ENCODE data around the gene APCS.

APCS gene

DNA sequence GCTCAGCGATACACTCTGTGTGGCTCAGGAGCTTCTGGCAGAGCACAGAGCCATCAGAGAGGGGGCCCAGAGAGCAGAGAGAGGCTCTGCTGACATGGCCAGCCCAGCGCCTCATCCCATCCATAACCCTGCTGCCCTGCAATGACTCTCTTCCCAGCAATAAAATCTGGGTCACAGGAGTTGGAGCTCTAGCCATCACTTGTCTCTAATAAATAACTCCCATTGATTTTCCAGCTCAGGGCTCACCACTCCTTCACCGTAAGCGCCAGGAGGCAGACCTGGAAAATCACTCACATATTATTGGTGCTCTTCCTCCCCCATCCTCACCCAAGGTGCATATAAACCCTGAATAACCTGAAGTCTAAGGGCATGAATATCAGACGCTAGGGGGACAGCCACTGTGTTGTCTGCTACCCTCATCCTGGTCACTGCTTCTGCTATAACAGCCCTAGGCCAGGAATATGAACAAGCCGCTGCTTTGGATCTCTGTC lies at the start of gene APCS:
APCS (plus strand) TSS at position 366 of the 491 bp plus-strand sequence; CDS start at position 462, 96 bp downstream.
- Histone ChIP-seq H3K36me3 (ENCODE audit: insufficient read depth, low read length) (no peaks in the 10 kb centered on the region), H3K9ac (ENCODE audit: low read depth, low read length) (no peak within 1 kb of the TSS), H3K4me1 (ENCODE audit: insufficient read depth, low read length) (no peaks in the 10 kb centered on the region), H3K9me3 (ENCODE audit: control insufficient read depth, insufficient read depth, low read length) (no peaks in the 10 kb centered on the region)

- Histone ChIP-seq H3K4me1 (ENCODE audit: insufficient read depth, low read length) (no peaks in the 10 kb centered on the region), H3K9ac (ENCODE audit: low read depth, low read length) (no peak overlapping the region), H3K36me3 (ENCODE audit: insufficient read depth, low read length) (no peaks in the 10 kb centered on the region), H3K9me3 (ENCODE audit: control insufficient read depth, insufficient read depth, low read length) (no peaks in the 10 kb centered on the region)
Observed at GRCh38 chr1:159548126-159548525, 39.5 kb upstream of the APCS start.

- Histone ChIP-seq H3K4me1 (ENCODE audit: insufficient read depth, low read length) (no peaks in the 10 kb centered on the region), H3K9ac (ENCODE audit: low read depth, low read length) (no peak overlapping the region), H3K36me3 (ENCODE audit: insufficient read depth, low read length) (no peaks in the 10 kb centered on the region), H3K9me3 (ENCODE audit: control insufficient read depth, insufficient read depth, low read length) (no peaks in the 10 kb centered on the region)
Observed at GRCh38 chr1:159554261-159554660, 33.4 kb upstream of the APCS start.

DNA sequence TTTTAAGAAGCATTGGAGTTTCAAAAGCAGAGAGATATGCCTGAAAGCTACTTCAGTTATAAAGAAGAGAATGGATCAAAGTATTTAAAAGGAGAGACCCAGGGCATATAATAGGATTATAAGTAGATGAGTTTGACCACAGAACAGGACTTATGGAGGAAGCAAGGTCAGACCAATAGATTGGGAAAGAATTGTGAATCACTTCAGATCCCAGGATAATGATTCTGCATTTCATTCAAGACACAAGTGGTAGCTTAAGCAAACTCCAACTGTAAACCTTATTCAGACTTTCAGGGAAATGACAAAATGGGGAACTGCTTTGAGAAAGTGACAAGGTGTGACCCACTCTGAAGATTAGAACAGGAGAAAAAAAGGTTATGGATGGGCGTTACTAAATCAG lies 32.9 kb upstream of the APCS start:
- Histone ChIP-seq H3K4me1 (ENCODE audit: insufficient read depth, low read length) (no peaks in the 10 kb centered on the region), H3K36me3 (ENCODE audit: insufficient read depth, low read length) (no peaks in the 10 kb centered on the region), H3K9me3 (ENCODE audit: control insufficient read depth, insufficient read depth, low read length) (no peaks in the 10 kb centered on the region), H3K9ac (ENCODE audit: low read depth, low read length) (no peak overlapping the region)

GRCh38 chr1:159556931-159557369 lies 30.7 kb upstream of the APCS start:
- Histone ChIP-seq H3K9me3 (ENCODE audit: control insufficient read depth, insufficient read depth, low read length) (no peaks in the 10 kb centered on the region), H3K9ac (ENCODE audit: low read depth, low read length) (no peak overlapping the region), H3K4me1 (ENCODE audit: insufficient read depth, low read length) (no peaks in the 10 kb centered on the region), H3K36me3 (ENCODE audit: insufficient read depth, low read length) (no peaks in the 10 kb centered on the region)

DNA sequence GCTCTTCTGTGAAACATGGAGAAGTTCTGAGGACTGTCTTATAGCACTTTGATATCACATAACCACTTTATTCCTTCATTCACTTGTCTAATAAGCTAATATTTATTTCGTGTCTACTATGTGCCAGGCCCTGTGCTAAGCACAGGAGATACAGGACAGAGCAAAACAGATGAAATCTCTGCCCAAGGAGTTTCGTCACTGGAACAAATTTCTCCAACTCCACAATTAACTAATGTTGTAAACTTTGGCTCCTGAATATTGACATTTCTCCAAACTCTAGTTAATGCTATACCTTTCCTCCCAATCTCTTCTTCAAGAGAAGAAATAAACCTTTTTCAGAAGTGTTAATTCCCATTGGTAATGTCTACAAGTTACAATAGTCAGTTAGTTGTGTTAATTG lies 27.0 kb upstream of the APCS start:
- Histone ChIP-seq H3K4me1 (ENCODE audit: insufficient read depth, low read length) (0 out of 2 replicates have a peak, but pooled peaks cover 4% of the 10 kb centered on the region), H3K36me3 (ENCODE audit: insufficient read depth, low read length) (no peaks in the 10 kb centered on the region), H3K9me3 (ENCODE audit: control insufficient read depth, insufficient read depth, low read length) (no peaks in the 10 kb centered on the region), H3K9ac (ENCODE audit: low read depth, low read length) (no peak overlapping the region)

DNA sequence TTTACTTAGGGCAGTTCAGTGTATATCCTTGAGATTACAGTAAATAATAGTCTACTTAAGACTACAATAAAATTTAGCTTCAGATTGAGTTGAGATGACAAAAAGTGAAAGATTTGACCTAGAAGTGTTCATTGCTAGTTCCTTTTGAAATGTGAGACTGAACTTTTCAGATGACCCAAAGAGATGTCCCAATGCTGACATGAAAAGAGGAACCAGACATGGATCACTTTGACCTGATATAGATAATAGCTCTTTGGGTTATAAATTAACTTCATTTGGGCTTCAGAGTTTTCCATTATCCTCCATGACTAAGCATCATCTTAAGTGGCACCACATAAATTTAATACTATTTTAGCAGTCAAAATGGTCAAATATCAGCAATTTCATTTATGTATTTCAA lies 26.1 kb upstream of the APCS start:
- Histone ChIP-seq H3K36me3 (ENCODE audit: insufficient read depth, low read length) (no peaks in the 10 kb centered on the region), H3K9ac (ENCODE audit: low read depth, low read length) (no peak overlapping the region), H3K4me1 (ENCODE audit: insufficient read depth, low read length) (0 out of 2 replicates have a peak, but pooled peaks cover 4% of the 10 kb centered on the region), H3K9me3 (ENCODE audit: control insufficient read depth, insufficient read depth, low read length) (no peaks in the 10 kb centered on the region)

- Histone ChIP-seq H3K9me3 (ENCODE audit: control insufficient read depth, insufficient read depth, low read length) (no peaks in the 10 kb centered on the region), H3K9ac (ENCODE audit: low read depth, low read length) (no peak overlapping the region), H3K36me3 (ENCODE audit: insufficient read depth, low read length) (no peaks in the 10 kb centered on the region), H3K4me1 (ENCODE audit: insufficient read depth, low read length) (0 out of 2 replicates have a peak, but pooled peaks cover 4% of the 10 kb centered on the region)
Observed at GRCh38 chr1:159562680-159563079, 24.9 kb upstream of the APCS start.

DNA sequence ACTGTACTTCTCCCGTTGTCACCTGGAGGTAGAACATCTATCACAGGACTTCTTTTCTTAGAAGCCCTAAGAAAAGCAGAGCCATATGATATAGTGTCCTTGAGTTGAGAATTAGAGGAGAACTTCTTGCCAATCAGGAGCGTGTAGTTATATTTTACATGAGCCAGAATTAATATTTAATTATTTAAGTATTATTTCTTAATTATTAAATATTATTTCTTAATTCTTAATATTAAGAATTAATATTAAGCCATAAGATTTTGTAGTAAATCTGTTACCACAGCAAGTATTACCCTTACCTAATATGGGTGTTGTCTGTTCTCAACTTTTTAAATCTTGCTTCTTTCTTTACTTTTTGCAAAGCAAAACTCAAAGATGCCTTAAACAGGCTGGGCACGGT lies 10.2 kb upstream of the APCS start:
- Histone ChIP-seq H3K36me3 (ENCODE audit: insufficient read depth, low read length) (no peaks in the 10 kb centered on the region), H3K4me1 (ENCODE audit: insufficient read depth, low read length) (no peaks in the 10 kb centered on the region), H3K9me3 (ENCODE audit: control insufficient read depth, insufficient read depth, low read length) (no peaks in the 10 kb centered on the region), H3K9ac (ENCODE audit: low read depth, low read length) (no peak overlapping the region)

GRCh38 chr1:159580340-159580739 lies 7.3 kb upstream of the APCS start:
- H3K4me1 ChIP-seq (ENCODE audit: insufficient read depth, low read length), result no peaks in the 10 kb centered on the region
- no peaks in the 10 kb centered on the region for H3K36me3 ChIP-seq (ENCODE audit: insufficient read depth, low read length)
- H3K9ac ChIP-seq (ENCODE audit: low read depth, low read length), result no peak overlapping the region
- no peaks in the 10 kb centered on the region for H3K9me3 ChIP-seq (ENCODE audit: control insufficient read depth, insufficient read depth, low read length)

DNA sequence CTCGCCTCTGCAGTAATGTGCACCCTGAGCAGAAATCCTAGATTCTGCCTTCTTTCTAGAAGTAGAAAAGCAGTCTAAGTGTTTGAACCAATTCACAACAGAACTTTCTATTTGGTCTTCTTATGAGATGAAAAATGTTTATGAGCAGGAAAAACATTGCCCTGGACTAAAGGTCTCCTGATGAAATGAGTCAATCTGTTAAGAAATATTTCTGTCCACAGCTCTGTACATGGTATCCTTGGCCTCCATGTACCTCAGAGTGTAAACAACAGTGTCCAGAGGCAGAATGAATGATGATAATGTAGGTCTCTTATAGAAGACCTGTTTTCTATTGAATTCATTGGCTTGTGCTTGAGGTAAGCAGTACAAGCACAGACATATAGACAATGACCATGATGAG lies 6.2 kb upstream of the APCS start:
- H3K9ac ChIP-seq (ENCODE audit: low read depth, low read length), result no peak overlapping the region
- no peaks in the 10 kb centered on the region for H3K4me1 ChIP-seq (ENCODE audit: insufficient read depth, low read length)
- H3K36me3 ChIP-seq (ENCODE audit: insufficient read depth, low read length), result no peaks in the 10 kb centered on the region
- H3K9me3 ChIP-seq (ENCODE audit: control insufficient read depth, insufficient read depth, low read length), result no peaks in the 10 kb centered on the region

DNA sequence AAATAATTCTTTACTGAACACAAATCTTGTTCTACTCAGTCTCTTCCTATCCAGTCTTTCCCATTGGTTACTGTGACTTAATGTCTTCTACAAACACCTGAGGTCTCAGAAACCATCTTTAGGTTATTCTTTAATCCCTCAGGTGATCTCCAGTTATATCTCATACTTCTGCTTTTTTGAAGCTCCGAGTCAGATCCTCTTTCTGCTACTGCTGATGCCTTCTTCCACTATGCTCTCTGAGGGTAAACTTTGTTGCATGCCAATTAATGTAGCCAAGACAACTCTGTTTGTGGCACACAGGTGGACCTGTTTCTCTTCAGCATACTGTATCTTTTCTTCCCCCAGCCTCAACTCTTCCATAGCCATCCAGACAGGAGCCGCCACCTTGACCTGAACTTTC lies 3.1 kb upstream of the APCS start:
- H3K4me1 ChIP-seq (ENCODE audit: insufficient read depth, low read length), result no peaks in the 10 kb centered on the region
- no peaks in the 10 kb centered on the region for H3K9me3 ChIP-seq (ENCODE audit: control insufficient read depth, insufficient read depth, low read length)
- no peak overlapping the region for H3K9ac ChIP-seq (ENCODE audit: low read depth, low read length)
- H3K36me3 ChIP-seq (ENCODE audit: insufficient read depth, low read length), result no peaks in the 10 kb centered on the region

GRCh38 chr1:159591981-159592380 lies 4.4 kb downstream of the APCS start:
- Histone ChIP-seq H3K36me3 (ENCODE audit: insufficient read depth, low read length) (no peaks in the 10 kb centered on the region), H3K9ac (ENCODE audit: low read depth, low read length) (no peak overlapping the region), H3K4me1 (ENCODE audit: insufficient read depth, low read length) (no peaks in the 10 kb centered on the region), H3K9me3 (ENCODE audit: control insufficient read depth, insufficient read depth, low read length) (no peaks in the 10 kb centered on the region)

DNA sequence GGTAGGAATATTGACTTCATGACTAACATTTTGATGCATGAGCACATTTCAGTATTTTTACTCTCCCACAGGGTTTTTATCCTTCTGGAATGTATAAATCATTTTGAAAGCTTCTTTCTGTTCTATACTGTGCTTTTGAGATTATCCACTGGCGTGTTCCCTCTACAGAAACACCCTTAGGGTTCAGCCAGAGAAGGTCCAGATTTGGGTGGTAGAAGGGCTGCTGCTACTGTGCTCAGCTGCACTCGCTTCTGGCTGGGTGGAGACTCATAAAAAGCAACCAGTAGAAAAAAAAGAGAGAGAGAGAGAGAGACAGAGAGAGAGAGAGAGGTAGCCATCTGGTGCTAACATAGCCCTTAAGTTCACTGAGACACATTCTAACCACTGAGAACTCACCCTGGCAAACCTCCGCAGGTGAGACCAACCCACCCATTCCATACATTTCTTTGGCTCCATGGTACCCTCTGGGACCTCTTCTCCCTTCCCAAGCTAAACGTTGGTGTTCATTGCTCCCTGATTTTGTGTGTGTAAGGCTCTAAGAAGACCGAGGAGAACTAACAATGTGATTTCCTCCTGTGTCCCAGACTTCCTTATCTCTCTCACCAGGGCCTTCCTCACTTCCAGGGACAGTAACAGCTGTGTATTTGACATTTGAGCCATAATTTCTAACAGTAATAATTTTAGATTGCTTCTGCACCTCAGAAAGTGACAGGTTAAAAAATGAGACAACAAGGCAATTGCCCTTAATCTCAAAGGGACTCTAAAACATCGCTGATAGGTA lies 7.2 kb downstream of the APCS start:
- Histone ChIP-seq H3K9me3 (ENCODE audit: control insufficient read depth, insufficient read depth, low read length) (no peaks in the 10 kb centered on the region), H3K9ac (ENCODE audit: low read depth, low read length) (no peak overlapping the region), H3K36me3 (ENCODE audit: insufficient read depth, low read length) (no peaks in the 10 kb centered on the region), H3K4me1 (ENCODE audit: insufficient read depth, low read length) (peaks cover 6% of the 10 kb centered on the region)

DNA sequence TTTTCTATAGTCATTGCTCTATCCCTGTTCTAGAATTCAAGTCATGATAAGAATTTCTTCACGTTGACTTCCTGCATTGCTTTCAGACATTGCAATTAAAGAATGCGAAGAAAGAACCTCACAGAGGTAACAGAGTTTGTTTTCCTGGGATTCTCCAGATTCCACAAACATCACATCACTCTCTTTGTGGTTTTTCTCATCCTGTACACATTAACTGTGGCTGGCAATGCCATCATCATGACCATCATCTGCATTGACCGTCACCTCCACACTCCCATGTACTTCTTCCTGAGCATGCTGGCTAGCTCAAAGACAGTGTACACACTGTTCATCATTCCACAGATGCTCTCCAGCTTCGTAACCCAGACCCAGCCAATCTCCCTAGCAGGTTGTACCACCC lies 10.6 kb downstream of the APCS start:
- Histone ChIP-seq H3K9me3 (ENCODE audit: control insufficient read depth, insufficient read depth, low read length) (peaks cover 3% of the 10 kb centered on the region; the same call in 1 of the 2 replicates), H3K4me1 (ENCODE audit: insufficient read depth, low read length) (peaks cover 6% of the 10 kb centered on the region), H3K36me3 (ENCODE audit: insufficient read depth, low read length) (no peaks in the 10 kb centered on the region), H3K9ac (ENCODE audit: low read depth, low read length) (no peak overlapping the region)

Data from ES-I3 (cell line).